Tibial nerve (tissue), 4 donors: ENCODE data around the gene RTCA.

Experiments used
- EP300 ChIP-seq, 2 donors: sonication (generic); formaldehyde crosslinking; IDR thresholded peaks; one replicate each; pipeline ENCODE4 v1.6.1; 2017; ENCODE audit warnings: antibody characterized with exemption in 2 of 2, mild to moderate bottlenecking in 1 of 2
- POLR2A ChIP-seq, 2 donors: fragments of 450-650 bp; IDR thresholded peaks; one replicate each; pipeline ENCODE4 v1.6.1; 2017; ENCODE audit warnings: antibody characterized with exemption in 2 of 2, mild to moderate bottlenecking in 2 of 2, moderate library complexity in 2 of 2
- TF ChIP-seq, protein P1 (sequence below), 5 experiments: fragments of 200-600 bp in 3 of 5; fragments of 450-650 bp in 2 of 5; sonication (generic) in 3 of 5; IDR thresholded peaks; one replicate each; pipeline ENCODE4 v1.5.1; 2016 to 2019; ENCODE audit warnings: antibody characterized with exemption in 5 of 5, mild to moderate bottlenecking in 3 of 5, moderate library complexity in 2 of 5

DNA sequence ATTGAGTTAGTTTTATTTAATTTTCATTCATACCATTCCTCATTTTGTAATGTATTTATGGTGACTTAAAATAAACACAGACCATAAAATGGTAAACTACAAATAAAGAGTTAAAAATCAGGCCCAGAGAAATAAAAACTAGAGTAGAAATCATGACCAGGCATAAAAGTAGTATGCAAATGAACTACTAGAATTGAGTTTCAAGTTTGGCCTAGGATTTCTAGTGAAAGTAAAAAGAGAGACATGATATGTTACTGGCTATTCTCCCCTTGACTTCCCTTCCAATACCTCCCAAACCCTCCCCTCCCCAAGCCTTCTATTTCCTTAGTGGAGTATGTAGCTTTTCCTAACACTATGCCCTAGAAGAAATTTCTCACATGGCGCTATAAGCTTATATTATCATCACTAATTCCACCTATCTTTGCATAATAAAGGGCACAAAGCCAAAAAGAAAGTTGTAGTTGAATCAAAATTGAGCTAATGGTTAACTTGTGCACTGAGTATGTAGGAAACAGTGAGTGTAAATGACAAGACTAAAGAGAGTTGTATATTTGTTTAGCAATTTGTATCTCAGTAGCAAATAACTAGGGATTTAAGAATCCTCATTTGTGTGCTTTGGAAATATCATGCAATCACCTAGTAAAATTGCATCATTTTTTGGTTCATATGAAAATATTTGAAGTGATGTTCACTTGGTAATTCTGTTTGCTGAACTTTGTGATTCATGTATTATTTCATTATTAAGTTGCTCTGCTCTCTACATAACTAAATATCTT, 56.6 kb downstream of the RTCA start:
- TF ChIP-seq POLR2A (IDR thresholded peaks at IDR 0.05) (no peak), EP300 (IDR thresholded peaks at IDR 0.05) (no peak)
- TF ChIP-seq, protein P1, sequence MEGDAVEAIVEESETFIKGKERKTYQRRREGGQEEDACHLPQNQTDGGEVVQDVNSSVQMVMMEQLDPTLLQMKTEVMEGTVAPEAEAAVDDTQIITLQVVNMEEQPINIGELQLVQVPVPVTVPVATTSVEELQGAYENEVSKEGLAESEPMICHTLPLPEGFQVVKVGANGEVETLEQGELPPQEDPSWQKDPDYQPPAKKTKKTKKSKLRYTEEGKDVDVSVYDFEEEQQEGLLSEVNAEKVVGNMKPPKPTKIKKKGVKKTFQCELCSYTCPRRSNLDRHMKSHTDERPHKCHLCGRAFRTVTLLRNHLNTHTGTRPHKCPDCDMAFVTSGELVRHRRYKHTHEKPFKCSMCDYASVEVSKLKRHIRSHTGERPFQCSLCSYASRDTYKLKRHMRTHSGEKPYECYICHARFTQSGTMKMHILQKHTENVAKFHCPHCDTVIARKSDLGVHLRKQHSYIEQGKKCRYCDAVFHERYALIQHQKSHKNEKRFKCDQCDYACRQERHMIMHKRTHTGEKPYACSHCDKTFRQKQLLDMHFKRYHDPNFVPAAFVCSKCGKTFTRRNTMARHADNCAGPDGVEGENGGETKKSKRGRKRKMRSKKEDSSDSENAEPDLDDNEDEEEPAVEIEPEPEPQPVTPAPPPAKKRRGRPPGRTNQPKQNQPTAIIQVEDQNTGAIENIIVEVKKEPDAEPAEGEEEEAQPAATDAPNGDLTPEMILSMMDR (IDR thresholded peaks at IDR 0.05), result no peak
